Measurements from ENCODE around the gene NKPD1. TPM values are rescaled to one million over a fixed set of nuclear protein-coding genes. Genes with fewer than 3 reads are reported as not detected.

NKPD1 gene
- total RNA-seq (ENCODE audit: unreplicated experiment), result 0.67 TPM
- long read RNA-seq, result 0 reads

GRCh38 chr19:45160870-45161737 is at the start of gene NKPD1:
NKPD1 (minus strand) TSS chr19:45160982; CDS start chr19:45160150, 832 bp downstream.
- Mint-ChIP-seq H3K9me3 (ENCODE audit: unreplicated experiment) (no peaks in the 10 kb centered on the region), H3K36me3 (ENCODE audit: low read depth, unreplicated experiment) (peaks cover 3% of the 10 kb centered on the region), H3K4me1 (ENCODE audit: unreplicated experiment) (peaks cover 12% of the 10 kb centered on the region), H3K4me3 (ENCODE audit: unreplicated experiment) (peak within 1 kb of the TSS; percentile 82), H3K27ac (ENCODE audit: unreplicated experiment) (peak within 1 kb of the TSS; percentile 42), H3K27me3 (ENCODE audit: unreplicated experiment) (peaks cover 27% of the 10 kb centered on the region)
- TF ChIP-seq CTCF (IDR thresholded peaks at IDR 0.05; ENCODE audit: unreplicated experiment), result no peak
- no peak for DNase-seq (ENCODE audit: low spot score)

- H3K4me3 Mint-ChIP-seq (ENCODE audit: unreplicated experiment), result no peak overlapping the region
- no peak overlapping the region for H3K27ac Mint-ChIP-seq (ENCODE audit: unreplicated experiment)
- no peaks in the 10 kb centered on the region for H3K9me3 Mint-ChIP-seq (ENCODE audit: unreplicated experiment)
- TF ChIP-seq CTCF (IDR thresholded peaks at IDR 0.05; ENCODE audit: unreplicated experiment), result no peak
- peaks cover 4% of the 10 kb centered on the region for H3K4me1 Mint-ChIP-seq (ENCODE audit: unreplicated experiment)
- DNase-seq (ENCODE audit: low spot score), result no peak
- H3K36me3 Mint-ChIP-seq (ENCODE audit: low read depth, unreplicated experiment), result no peaks in the 10 kb centered on the region
- no peaks in the 10 kb centered on the region for H3K27me3 Mint-ChIP-seq (ENCODE audit: unreplicated experiment)
Measured at GRCh38 chr19:45206328-45206727, 45.5 kb upstream of the NKPD1 start.

DNA sequence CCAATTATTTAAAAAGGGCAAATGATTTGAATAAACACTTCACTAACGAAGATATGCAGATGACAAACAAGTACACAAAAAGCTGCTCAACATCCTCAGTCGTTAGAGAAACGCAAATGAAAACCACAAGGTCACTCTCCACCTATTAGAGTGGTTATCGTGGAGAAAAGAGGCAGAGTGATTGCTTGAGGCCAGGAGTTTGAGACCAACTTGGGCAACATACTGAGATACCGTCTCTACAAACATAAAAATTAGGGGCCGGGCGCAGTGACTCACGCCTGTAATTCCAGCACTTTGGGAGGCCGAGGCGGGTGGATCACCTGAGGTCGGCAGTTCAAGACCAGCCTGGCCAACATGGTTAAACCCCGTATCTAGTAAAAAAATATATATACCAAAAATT is 45.0 kb upstream of the NKPD1 start:
- Mint-ChIP-seq H3K4me3 (ENCODE audit: unreplicated experiment) (no peak overlapping the region), H3K27ac (ENCODE audit: unreplicated experiment) (no peak overlapping the region), H3K27me3 (ENCODE audit: unreplicated experiment) (no peaks in the 10 kb centered on the region), H3K36me3 (ENCODE audit: low read depth, unreplicated experiment) (no peaks in the 10 kb centered on the region), H3K9me3 (ENCODE audit: unreplicated experiment) (no peaks in the 10 kb centered on the region), H3K4me1 (ENCODE audit: unreplicated experiment) (no peaks in the 10 kb centered on the region)
- TF ChIP-seq CTCF (IDR thresholded peaks at IDR 0.05; ENCODE audit: unreplicated experiment), result no peak
- no peak for DNase-seq (ENCODE audit: low spot score)

DNA sequence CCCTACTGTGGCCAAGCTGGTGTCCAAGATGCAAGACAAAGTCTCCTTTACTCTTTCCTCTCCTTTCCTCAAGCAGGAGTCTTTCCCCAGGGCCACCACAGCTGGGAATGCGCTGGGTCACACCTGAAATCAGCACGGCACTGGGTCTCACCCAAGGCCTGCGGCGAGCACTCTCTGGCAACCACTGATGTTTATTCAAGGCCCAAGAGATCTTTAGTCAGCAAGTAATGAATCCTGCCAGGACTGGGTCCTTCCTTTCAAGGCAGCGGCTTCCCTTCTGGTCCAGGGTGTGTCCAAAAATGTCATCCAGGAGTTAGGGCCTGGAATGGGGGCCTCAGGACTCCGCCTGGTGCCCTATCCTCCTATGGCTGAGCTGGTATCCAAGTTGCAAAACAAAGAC is 41.9 kb upstream of the NKPD1 start:
- H3K4me3 Mint-ChIP-seq (ENCODE audit: unreplicated experiment), result no peak overlapping the region
- H3K27me3 Mint-ChIP-seq (ENCODE audit: unreplicated experiment), result no peaks in the 10 kb centered on the region
- H3K9me3 Mint-ChIP-seq (ENCODE audit: unreplicated experiment), result no peaks in the 10 kb centered on the region
- H3K36me3 Mint-ChIP-seq (ENCODE audit: low read depth, unreplicated experiment), result no peaks in the 10 kb centered on the region
- no peak overlapping the region for H3K27ac Mint-ChIP-seq (ENCODE audit: unreplicated experiment)
- no peaks in the 10 kb centered on the region for H3K4me1 Mint-ChIP-seq (ENCODE audit: unreplicated experiment)
- DNase-seq (ENCODE audit: low spot score), result no peak
- no peak for TF ChIP-seq CTCF (IDR thresholded peaks at IDR 0.05; ENCODE audit: unreplicated experiment)

- Mint-ChIP-seq H3K27ac (ENCODE audit: unreplicated experiment) (no peak overlapping the region), H3K27me3 (ENCODE audit: unreplicated experiment) (no peaks in the 10 kb centered on the region), H3K36me3 (ENCODE audit: low read depth, unreplicated experiment) (no peaks in the 10 kb centered on the region), H3K4me1 (ENCODE audit: unreplicated experiment) (no peaks in the 10 kb centered on the region), H3K9me3 (ENCODE audit: unreplicated experiment) (no peaks in the 10 kb centered on the region), H3K4me3 (ENCODE audit: unreplicated experiment) (no peak overlapping the region)
- DNase-seq (ENCODE audit: low spot score), result peak; percentile 64
- TF ChIP-seq CTCF (IDR thresholded peaks at IDR 0.05; ENCODE audit: unreplicated experiment), result peak; percentile 17
Measured at GRCh38 chr19:45200568-45200967, 39.8 kb upstream of the NKPD1 start.

All from endothelial cell (in vitro differentiated cells).